ENCODE data around the gene UBE3C.

Gene UBE3C

GRCh38 chr7:157263156-157263555 lies 124.4 kb downstream of the UBE3C start:
- Histone ChIP-seq H3K14ac (ENCODE audit: low read length) (no peak overlapping the region), H2BK120ac (ENCODE audit: insufficient read depth, low read length, poor library complexity) (no peak overlapping the region), H3K79me1 (ENCODE audit: low read length) (no peaks in the 10 kb centered on the region), H3K4me2 (ENCODE audit: low read length) (no peak overlapping the region), H4K8ac (ENCODE audit: low read depth, low read length) (no peak overlapping the region), H2BK5ac (ENCODE audit: low read depth, low read length, poor library complexity) (no peak overlapping the region), H2AFZ (ENCODE audit: insufficient read depth, low read length, poor library complexity) (no peak overlapping the region), H3K4me3 (ENCODE audit: low read depth, low read length) (no peak overlapping the region), H3K18ac (ENCODE audit: low read length) (no peak overlapping the region), H3K4ac (ENCODE audit: low read depth, low read length) (no peak overlapping the region), H3K9me3 (ENCODE audit: insufficient read depth, low read depth, low read length) (peaks cover 4% of the 10 kb centered on the region), H3K4me1 (ENCODE audit: control insufficient read depth in 1 of 2, insufficient read depth in 2 of 2, low read length in 2 of 2) (no peaks in the 10 kb centered on the region), H2BK12ac (ENCODE audit: low read length) (no peak overlapping the region), H3K23ac (ENCODE audit: low read length) (no peak overlapping the region), H3K9ac (ENCODE audit: low read length) (no peak overlapping the region), H3K27ac (ENCODE audit: low read depth, low read length) (no peak overlapping the region), H4K12ac (ENCODE audit: low read depth, low read length) (no peak overlapping the region), H3K79me2 (ENCODE audit: control insufficient read depth, insufficient read depth, low read length, poor library complexity) (no peaks in the 10 kb centered on the region), H2AK5ac (ENCODE audit: low read length) (no peak overlapping the region), H3K27me3 (ENCODE audit: insufficient read depth, low read length) (no peaks in the 10 kb centered on the region), H3K36me3 (ENCODE audit: control insufficient read depth in 1 of 2, insufficient read depth in 2 of 2, low read length in 2 of 2) (peaks cover 42 to 52% of the 10 kb centered on the region in 2 experiments), H4K91ac (ENCODE audit: low read depth, low read length) (no peak overlapping the region)
- no peak for DNase-seq
- no CpG with 5 or more reads among the region's 23 CpGs for WGBS (ENCODE audit: extremely low coverage, insufficient coverage, insufficient read length)

GRCh38 chr7:157265051-157265450 lies 126.3 kb downstream of the UBE3C start:
- Histone ChIP-seq H3K4ac (ENCODE audit: low read depth, low read length) (no peak overlapping the region), H2BK120ac (ENCODE audit: insufficient read depth, low read length, poor library complexity) (no peak overlapping the region), H3K23ac (ENCODE audit: low read length) (no peak overlapping the region), H4K12ac (ENCODE audit: low read depth, low read length) (no peak overlapping the region), H3K4me2 (ENCODE audit: low read length) (no peak overlapping the region), H3K14ac (ENCODE audit: low read length) (no peak overlapping the region), H4K8ac (ENCODE audit: low read depth, low read length) (no peak overlapping the region), H3K27ac (ENCODE audit: low read depth, low read length) (no peak overlapping the region), H3K4me1 (ENCODE audit: control insufficient read depth in 1 of 2, insufficient read depth in 2 of 2, low read length in 2 of 2) (no peaks in the 10 kb centered on the region), H3K79me2 (ENCODE audit: control insufficient read depth, insufficient read depth, low read length, poor library complexity) (no peaks in the 10 kb centered on the region), H3K9ac (ENCODE audit: low read length) (no peak overlapping the region), H2AK5ac (ENCODE audit: low read length) (no peak overlapping the region), H3K18ac (ENCODE audit: low read length) (no peak overlapping the region), H3K36me3 (ENCODE audit: control insufficient read depth in 1 of 2, insufficient read depth in 2 of 2, low read length in 2 of 2) (peaks cover 45 to 54% of the 10 kb centered on the region in 2 experiments), H3K27me3 (ENCODE audit: insufficient read depth, low read length) (no peaks in the 10 kb centered on the region), H3K4me3 (ENCODE audit: low read depth, low read length) (no peak overlapping the region), H2BK5ac (ENCODE audit: low read depth, low read length, poor library complexity) (no peak overlapping the region), H2AFZ (ENCODE audit: insufficient read depth, low read length, poor library complexity) (no peak overlapping the region), H3K79me1 (ENCODE audit: low read length) (no peaks in the 10 kb centered on the region), H2BK12ac (ENCODE audit: low read length) (no peak overlapping the region), H3K9me3 (ENCODE audit: insufficient read depth, low read depth, low read length) (peaks cover 2% of the 10 kb centered on the region), H4K91ac (ENCODE audit: low read depth, low read length) (no peak overlapping the region)
- no CpG with 5 or more reads among the region's 12 CpGs for WGBS (ENCODE audit: extremely low coverage, insufficient coverage, insufficient read length)
- DNase-seq, result no peak

- H2BK12ac ChIP-seq (ENCODE audit: low read length), result no peak overlapping the region
- H3K23ac ChIP-seq (ENCODE audit: low read length), result no peak overlapping the region
Measured at GRCh38 chr7:157266272-157266671, 127.5 kb downstream of the UBE3C start.

GRCh38 chr7:157267516-157267915 lies 128.8 kb downstream of the UBE3C start:
- Histone ChIP-seq H2BK5ac (ENCODE audit: low read depth, low read length, poor library complexity) (no peak overlapping the region), H3K23ac (ENCODE audit: low read length) (no peak overlapping the region), H2BK120ac (ENCODE audit: insufficient read depth, low read length, poor library complexity) (no peak overlapping the region), H3K4me2 (ENCODE audit: low read length) (no peak overlapping the region), H3K4me3 (ENCODE audit: low read depth, low read length) (no peak overlapping the region), H3K14ac (ENCODE audit: low read length) (no peak overlapping the region), H4K12ac (ENCODE audit: low read depth, low read length) (no peak overlapping the region), H3K36me3 (ENCODE audit: control insufficient read depth in 1 of 2, insufficient read depth in 2 of 2, low read length in 2 of 2) (peaks cover 44 to 54% of the 10 kb centered on the region in 2 experiments), H3K4me1 (ENCODE audit: control insufficient read depth in 1 of 2, insufficient read depth in 2 of 2, low read length in 2 of 2) (peaks cover 5 to 7% of the 10 kb centered on the region in 2 experiments), H3K9ac (ENCODE audit: low read length) (no peak overlapping the region), H3K27ac (ENCODE audit: low read depth, low read length) (no peak overlapping the region), H3K27me3 (ENCODE audit: insufficient read depth, low read length) (no peaks in the 10 kb centered on the region), H3K9me3 (ENCODE audit: insufficient read depth, low read depth, low read length) (peaks cover 4% of the 10 kb centered on the region), H3K79me1 (ENCODE audit: low read length) (no peaks in the 10 kb centered on the region), H3K18ac (ENCODE audit: low read length) (no peak overlapping the region), H2AK5ac (ENCODE audit: low read length) (no peak overlapping the region), H4K91ac (ENCODE audit: low read depth, low read length) (no peak overlapping the region), H3K79me2 (ENCODE audit: control insufficient read depth, insufficient read depth, low read length, poor library complexity) (no peaks in the 10 kb centered on the region), H4K8ac (ENCODE audit: low read depth, low read length) (no peak overlapping the region), H2AFZ (ENCODE audit: insufficient read depth, low read length, poor library complexity) (no peak overlapping the region), H2BK12ac (ENCODE audit: low read length) (no peak overlapping the region), H3K4ac (ENCODE audit: low read depth, low read length) (no peak overlapping the region)
- WGBS (ENCODE audit: extremely low coverage, insufficient coverage, insufficient read length), result no CpG with 5 or more reads among the region's 13 CpGs
- no peak for DNase-seq

More at GRCh38 chr7:157266272-157266671, 127.5 kb downstream of the UBE3C start:
- Histone ChIP-seq H4K8ac (ENCODE audit: low read depth, low read length) (no peak overlapping the region), H3K4me2 (ENCODE audit: low read length) (no peak overlapping the region), H4K91ac (ENCODE audit: low read depth, low read length) (no peak overlapping the region), H3K27me3 (ENCODE audit: insufficient read depth, low read length) (no peaks in the 10 kb centered on the region), H2AFZ (ENCODE audit: insufficient read depth, low read length, poor library complexity) (no peak overlapping the region), H3K18ac (ENCODE audit: low read length) (no peak overlapping the region), H3K79me1 (ENCODE audit: low read length) (no peaks in the 10 kb centered on the region), H3K9me3 (ENCODE audit: insufficient read depth, low read depth, low read length) (peaks cover 2% of the 10 kb centered on the region), H2BK5ac (ENCODE audit: low read depth, low read length, poor library complexity) (no peak overlapping the region), H3K4me1 (ENCODE audit: control insufficient read depth in 1 of 2, insufficient read depth in 2 of 2, low read length in 2 of 2) (peaks cover 0 to under 1% of the 10 kb centered on the region in 2 experiments), H3K79me2 (ENCODE audit: control insufficient read depth, insufficient read depth, low read length, poor library complexity) (no peaks in the 10 kb centered on the region), H3K4ac (ENCODE audit: low read depth, low read length) (no peak overlapping the region), H4K12ac (ENCODE audit: low read depth, low read length) (no peak overlapping the region), H3K14ac (ENCODE audit: low read length) (no peak overlapping the region), H3K27ac (ENCODE audit: low read depth, low read length) (no peak overlapping the region), H3K9ac (ENCODE audit: low read length) (no peak overlapping the region), H2AK5ac (ENCODE audit: low read length) (no peak overlapping the region), H3K36me3 (ENCODE audit: control insufficient read depth in 1 of 2, insufficient read depth in 2 of 2, low read length in 2 of 2) (peaks cover 42 to 54% of the 10 kb centered on the region in 2 experiments), H3K4me3 (ENCODE audit: low read depth, low read length) (no peak overlapping the region), H2BK120ac (ENCODE audit: insufficient read depth, low read length, poor library complexity) (no peak overlapping the region)
- peak; percentile 22 to 28 for DNase-seq
- no CpG with 5 or more reads among the region's 7 CpGs for WGBS (ENCODE audit: extremely low coverage, insufficient coverage, insufficient read length)
